ENCODE data around the gene RARA.

- TF ChIP-seq ZNF10 (tag by site-specific recombination; IDR thresholded peaks at IDR 0.05) = no peak
- no peak for TF ChIP-seq CTCF (tag by site-specific recombination; IDR thresholded peaks at IDR 0.05)
- no peak for TF ChIP-seq ZNF624 (tag by site-specific recombination; IDR thresholded peaks at IDR 0.05)
Observed at GRCh38 chr17:40327735-40328385, 18.9 kb downstream of the RARA start.
